SK-N-SH treated with all-trans-retinoic acid at 6 μM for 48 hours (cell line): ENCODE data around the gene PAXX.

Source experiments
- ATAC-seq: fragments of 200-7000 bp; cut with Tn5 transposase; 3 replicates; pipeline ENCODE4 v1.9.1; 2020; ENCODE audit warnings: mild to moderate bottlenecking, moderate library complexity
- CREB5 ChIP-seq: fragments of 250-450 bp; sonication (Bioruptor Pico); IDR thresholded peaks from 2 replicates; pipeline ENCODE4 v1.5.1; 2020; ENCODE audit warnings: low read depth, mild to moderate bottlenecking, moderate library complexity
- CSDC2 ChIP-seq: fragments of 250-450 bp; sonication (Bioruptor Pico); IDR thresholded peaks from 2 replicates; pipeline ENCODE4 v1.5.0; 2020; ENCODE audit warnings: mild to moderate bottlenecking, moderate library complexity
- OSR1 ChIP-seq: fragments of 250-450 bp; sonication (Bioruptor Pico); IDR thresholded peaks from 2 replicates; pipeline ENCODE4 v1.8.0; 2022; ENCODE audit warnings: moderate library complexity, mild to moderate bottlenecking, inconsistent platforms
- PPARA ChIP-seq: fragments of 250-450 bp; sonication (Bioruptor Pico); IDR thresholded peaks from 2 replicates; pipeline ENCODE4 v1.5.0; 2020; ENCODE audit warnings: mild to moderate bottlenecking, borderline replicate concordance
- RARB ChIP-seq: fragments of 250-450 bp; sonication (Bioruptor Pico); IDR thresholded peaks from 2 replicates; pipeline ENCODE4 v1.8.0; 2021; ENCODE audit warnings: mild to moderate bottlenecking, moderate library complexity
- SNAI2 ChIP-seq: fragments of 250-450 bp; sonication (Bioruptor Pico); IDR thresholded peaks from 2 replicates; pipeline ENCODE4 v1.5.0; 2020; ENCODE audit warnings: mild to moderate bottlenecking, moderate library complexity
- TCF4 ChIP-seq: fragments of 250-450 bp; sonication (Bioruptor Pico); IDR thresholded peaks from 2 replicates; pipeline ENCODE4 v1.8.0; 2021; ENCODE audit warnings: mild to moderate bottlenecking, moderate library complexity, borderline replicate concordance
- TSHZ2 ChIP-seq: fragments of 250-450 bp; sonication (Bioruptor Pico); IDR thresholded peaks from 2 replicates; pipeline ENCODE4 v1.5.0; 2020; ENCODE audit warnings: mild to moderate bottlenecking, moderate library complexity
- ZC3H10 ChIP-seq: fragments of 250-450 bp; sonication (Bioruptor Pico); IDR thresholded peaks from 2 replicates; pipeline ENCODE4 v1.5.1; 2021; ENCODE audit warnings: mild to moderate bottlenecking, moderate library complexity
- ZFP3 ChIP-seq: fragments of 250-450 bp; sonication (Bioruptor Pico); IDR thresholded peaks from 2 replicates; pipeline ENCODE4 v1.5.0; 2020; ENCODE audit warnings: mild to moderate bottlenecking, moderate library complexity
- ZNF565 ChIP-seq: fragments of 450-650 bp; formaldehyde crosslinking; conservative IDR thresholded peaks from 2 replicates; pipeline ENCODE4 v1.5.0; 2020; ENCODE audit warnings: low read depth, mild to moderate bottlenecking, moderate library complexity
- ZNF70 ChIP-seq: fragments of 450-650 bp; formaldehyde crosslinking; IDR thresholded peaks from 2 replicates; pipeline ENCODE4 v1.5.0; 2020; ENCODE audit warnings: mild to moderate bottlenecking, moderate library complexity
- ZNF8 ChIP-seq: fragments of 450-650 bp; formaldehyde crosslinking; IDR thresholded peaks from 2 replicates; pipeline ENCODE4 v1.5.0; 2020; ENCODE audit warnings: mild to moderate bottlenecking, moderate library complexity
- TF ChIP-seq, protein P1 (sequence below): fragments of 250-450 bp; sonication (Bioruptor Pico); IDR thresholded peaks from 2 replicates; pipeline ENCODE4 v1.8.0; 2020; ENCODE audit warnings: mild to moderate bottlenecking, moderate library complexity, borderline replicate concordance
- TF ChIP-seq, protein P2 (sequence below): fragments of 250-450 bp; sonication (Bioruptor Pico); IDR thresholded peaks from 2 replicates; pipeline ENCODE4 v1.5.1; 2021; ENCODE audit warnings: mild to moderate bottlenecking, moderate library complexity

The PAXX gene

GRCh38 chr9:136952321-136952850 lies 39.8 kb upstream of the PAXX start (continued):
- TF ChIP-seq, protein P1, sequence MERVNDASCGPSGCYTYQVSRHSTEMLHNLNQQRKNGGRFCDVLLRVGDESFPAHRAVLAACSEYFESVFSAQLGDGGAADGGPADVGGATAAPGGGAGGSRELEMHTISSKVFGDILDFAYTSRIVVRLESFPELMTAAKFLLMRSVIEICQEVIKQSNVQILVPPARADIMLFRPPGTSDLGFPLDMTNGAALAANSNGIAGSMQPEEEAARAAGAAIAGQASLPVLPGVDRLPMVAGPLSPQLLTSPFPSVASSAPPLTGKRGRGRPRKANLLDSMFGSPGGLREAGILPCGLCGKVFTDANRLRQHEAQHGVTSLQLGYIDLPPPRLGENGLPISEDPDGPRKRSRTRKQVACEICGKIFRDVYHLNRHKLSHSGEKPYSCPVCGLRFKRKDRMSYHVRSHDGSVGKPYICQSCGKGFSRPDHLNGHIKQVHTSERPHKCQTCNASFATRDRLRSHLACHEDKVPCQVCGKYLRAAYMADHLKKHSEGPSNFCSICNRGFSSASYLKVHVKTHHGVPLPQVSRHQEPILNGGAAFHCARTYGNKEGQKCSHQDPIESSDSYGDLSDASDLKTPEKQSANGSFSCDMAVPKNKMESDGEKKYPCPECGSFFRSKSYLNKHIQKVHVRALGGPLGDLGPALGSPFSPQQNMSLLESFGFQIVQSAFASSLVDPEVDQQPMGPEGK, result no peak
- no peak for TF ChIP-seq CSDC2
- no peak for TF ChIP-seq ZC3H10 (CRISPR knock-in tag)
- no peak for TF ChIP-seq ZNF565 (CRISPR knock-in tag)
- TF ChIP-seq, protein P2, sequence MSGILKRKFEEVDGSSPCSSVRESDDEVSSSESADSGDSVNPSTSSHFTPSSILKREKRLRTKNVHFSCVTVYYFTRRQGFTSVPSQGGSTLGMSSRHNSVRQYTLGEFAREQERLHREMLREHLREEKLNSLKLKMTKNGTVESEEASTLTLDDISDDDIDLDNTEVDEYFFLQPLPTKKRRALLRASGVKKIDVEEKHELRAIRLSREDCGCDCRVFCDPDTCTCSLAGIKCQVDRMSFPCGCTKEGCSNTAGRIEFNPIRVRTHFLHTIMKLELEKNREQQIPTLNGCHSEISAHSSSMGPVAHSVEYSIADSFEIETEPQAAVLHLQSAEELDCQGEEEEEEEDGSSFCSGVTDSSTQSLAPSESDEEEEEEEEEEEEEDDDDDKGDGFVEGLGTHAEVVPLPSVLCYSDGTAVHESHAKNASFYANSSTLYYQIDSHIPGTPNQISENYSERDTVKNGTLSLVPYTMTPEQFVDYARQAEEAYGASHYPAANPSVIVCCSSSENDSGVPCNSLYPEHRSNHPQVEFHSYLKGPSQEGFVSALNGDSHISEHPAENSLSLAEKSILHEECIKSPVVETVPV, result no peak
- no peak for TF ChIP-seq ZNF8 (CRISPR knock-in tag)

DNA sequence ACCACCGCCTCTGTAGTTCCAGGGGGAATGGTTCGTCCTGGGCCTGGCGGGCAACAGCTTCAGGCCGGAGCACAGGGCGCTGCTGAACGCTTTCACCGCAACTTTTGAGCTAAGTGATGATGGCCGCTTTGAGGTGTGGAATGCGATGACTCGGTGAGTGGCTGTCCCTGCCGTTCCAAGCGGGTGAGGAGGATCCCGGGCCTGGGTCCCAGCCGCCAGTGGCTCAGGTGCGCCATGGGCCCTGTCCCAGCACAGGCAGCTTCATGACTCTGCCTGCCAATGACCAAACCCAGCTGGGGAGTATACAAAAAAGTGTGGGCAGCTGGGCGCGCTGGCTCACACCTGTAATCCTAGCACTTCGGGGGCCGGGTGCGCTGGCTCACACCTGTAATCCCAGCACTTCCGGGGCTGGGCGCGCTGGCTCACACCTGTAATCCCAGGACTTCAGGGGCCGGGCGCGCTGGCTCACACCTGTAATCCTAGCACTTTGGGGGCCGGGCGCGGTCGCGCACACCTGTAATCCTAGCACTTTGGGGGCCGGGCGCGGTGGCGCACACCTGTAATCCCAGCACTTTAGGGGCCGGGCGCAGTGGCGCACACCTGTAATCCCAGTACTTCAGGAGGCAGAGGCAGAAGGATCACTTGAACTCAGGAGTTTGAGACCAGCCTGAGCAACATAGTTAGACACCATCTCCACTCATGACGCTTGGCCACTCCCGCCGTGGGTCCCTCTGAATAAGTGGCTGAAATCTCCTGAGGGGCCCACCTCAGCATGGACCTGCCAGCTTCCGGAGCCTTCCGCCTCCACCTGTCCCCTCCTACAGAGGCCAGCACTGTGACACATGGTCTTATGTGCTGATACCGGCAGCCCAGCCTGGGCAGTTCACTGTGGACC lies 39.1 kb upstream of the PAXX start:
- TF ChIP-seq ZFP3 (no peak), TCF4 (CRISPR knock-in tag) (no peak)
- TF ChIP-seq, all 23 proteins: peak for 0
- ATAC-seq, result no peak

GRCh38 chr9:136953771-136954269 lies 38.4 kb upstream of the PAXX start:
- TF ChIP-seq CREB5 (CRISPR knock-in tag) (no peak), PPARA (CRISPR knock-in tag) (no peak), OSR1 (CRISPR knock-in tag) (no peak), RARB (CRISPR knock-in tag) (no peak), TCF4 (CRISPR knock-in tag) (no peak), TSHZ2 (CRISPR knock-in tag) (no peak), SNAI2 (CRISPR knock-in tag) (no peak), ZNF70 (CRISPR knock-in tag) (no peak), ZNF8 (CRISPR knock-in tag) (no peak), ZC3H10 (CRISPR knock-in tag) (no peak)
- TF ChIP-seq, protein P1, result no peak
- ATAC-seq, result no peak

DNA sequence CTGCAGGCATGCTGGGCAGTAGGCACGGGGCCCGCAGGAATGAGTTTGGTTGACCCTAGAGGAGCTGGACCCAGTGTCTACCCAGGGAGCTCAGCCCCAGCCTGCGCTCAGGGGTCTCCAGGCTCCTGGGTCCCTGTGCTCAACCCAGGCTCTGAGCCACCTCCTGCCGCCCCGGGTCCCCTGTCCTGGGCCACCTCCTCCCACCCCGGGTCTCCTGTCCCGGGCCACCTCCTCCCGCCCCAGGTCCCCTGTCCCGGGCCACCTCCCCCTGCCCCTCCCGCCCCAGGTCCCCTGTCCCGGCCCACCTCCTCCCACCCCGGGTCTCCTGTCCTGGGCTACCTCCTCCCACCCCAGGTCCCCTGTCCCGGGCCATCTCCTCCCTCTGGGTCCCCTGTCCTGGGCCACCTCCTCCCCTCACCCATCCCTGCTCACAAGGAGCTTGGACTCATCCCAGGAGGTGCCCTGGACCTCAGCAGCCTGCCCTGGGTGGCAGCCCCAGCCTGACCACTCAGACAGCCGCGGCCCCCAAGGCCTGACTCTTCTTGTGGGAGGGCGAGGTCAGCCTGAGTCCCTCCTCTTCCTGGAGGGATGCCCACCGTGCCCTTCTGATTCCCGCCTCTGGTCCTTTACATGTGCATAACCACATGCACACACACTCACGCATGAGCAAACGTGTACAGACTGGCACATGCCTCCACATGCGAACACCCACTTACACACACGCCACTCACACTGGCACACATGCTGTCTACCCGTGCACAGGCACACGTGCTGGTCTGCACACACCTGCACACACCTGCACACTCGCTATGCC lies 37.7 kb upstream of the PAXX start:
- no peak for ATAC-seq
- no peak for TF ChIP-seq ZFP3
- TF ChIP-seq, all 23 proteins: peak for 0
